ENCODE results near the gene PTPRQ. TPM values are rescaled to one million over a fixed set of nuclear protein-coding genes. Genes with fewer than 3 reads are reported as not detected.
"Not testable (repeated sequence)": the region's sequence is repeated elsewhere in the genome, so short reads cannot be mapped to it uniquely, and the experiment has no call there.

Gene PTPRQ
- total RNA-seq, 2 donors from 2014 or later, result 9.8 to 13.7 TPM

DNA sequence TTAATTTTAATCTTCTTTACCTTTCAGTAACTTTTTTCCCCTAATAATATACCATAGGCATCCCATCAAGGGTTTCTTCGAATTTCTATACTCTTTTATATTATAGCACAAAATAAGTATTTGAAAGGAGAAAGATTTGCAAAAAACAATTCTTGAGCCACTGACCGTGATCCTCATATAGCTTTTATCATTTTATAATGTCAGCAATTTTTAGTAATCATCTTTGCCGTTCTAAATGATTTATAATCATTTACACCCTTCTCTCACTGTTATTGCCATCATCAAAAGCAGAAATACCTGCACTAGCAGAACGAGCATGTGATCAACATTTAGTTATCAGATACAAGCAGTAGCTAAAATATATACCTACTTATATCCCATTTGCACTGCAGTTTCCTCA, 16.9 kb downstream of the PTPRQ start:
- intact Hi-C loops (cut with DNase I), result no loop called here
- no peak for DNase-seq
- ATAC-seq, result no peak

DNA sequence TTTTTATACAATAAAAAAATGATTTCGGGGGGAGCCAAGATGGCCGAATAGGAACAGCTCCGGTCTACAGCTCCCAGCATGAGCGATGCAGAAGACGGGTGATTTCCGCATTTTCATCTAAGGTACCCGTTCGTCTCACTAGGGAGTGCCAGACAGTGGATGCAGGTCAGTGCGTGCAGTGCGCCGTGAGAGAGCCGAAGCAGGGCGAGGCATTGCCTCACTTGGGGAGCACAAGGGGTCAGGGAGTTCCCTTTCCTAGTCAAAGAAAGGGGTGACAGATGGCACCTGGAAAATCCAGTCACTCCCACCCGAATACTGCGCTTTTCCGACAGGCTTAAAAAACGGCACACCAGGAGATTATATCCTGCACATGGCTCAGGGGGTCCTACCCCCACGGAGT, 17.8 kb downstream of the PTPRQ start:
- ATAC-seq; DNase-seq; intact Hi-C loops (cut with DNase I): not testable (repeated sequence)

DNA sequence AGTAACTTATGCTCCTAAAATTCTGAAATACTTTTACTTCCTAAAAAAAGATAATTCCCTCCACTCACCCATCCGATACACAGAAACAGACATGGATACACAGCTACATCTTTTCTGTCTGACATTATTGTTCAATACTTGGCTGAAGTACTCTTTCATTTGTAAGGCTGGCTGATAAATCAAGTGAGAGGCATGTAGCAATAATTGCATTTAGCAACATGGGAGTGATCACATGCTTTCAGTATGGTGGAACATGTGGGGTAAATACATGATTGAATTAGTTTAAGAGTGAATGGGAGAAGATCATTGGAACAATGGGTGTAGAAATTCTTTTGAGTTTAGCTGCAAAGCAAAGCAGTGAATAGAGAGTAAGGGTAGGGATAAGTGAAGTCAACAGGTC, 25.6 kb downstream of the PTPRQ start:
- no peak for DNase-seq
- ATAC-seq, result peak in 1 of 2 donors; percentile 14
- intact Hi-C loops (cut with DNase I), result loop anchor here (5.0 to 10.0 kb wide), 2 partner anchors 293 to 295 kb away; no protein-coding TSS in a partner anchor

- no peak for ATAC-seq
- intact Hi-C loops (cut with DNase I), result loop anchor here (5.0 to 10.0 kb wide), 2 partner anchors 292 to 294 kb away; no protein-coding TSS in a partner anchor
- no peak for DNase-seq
Observed at GRCh38 chr12:80470403-80470802, 26.4 kb downstream of the PTPRQ start.

DNA sequence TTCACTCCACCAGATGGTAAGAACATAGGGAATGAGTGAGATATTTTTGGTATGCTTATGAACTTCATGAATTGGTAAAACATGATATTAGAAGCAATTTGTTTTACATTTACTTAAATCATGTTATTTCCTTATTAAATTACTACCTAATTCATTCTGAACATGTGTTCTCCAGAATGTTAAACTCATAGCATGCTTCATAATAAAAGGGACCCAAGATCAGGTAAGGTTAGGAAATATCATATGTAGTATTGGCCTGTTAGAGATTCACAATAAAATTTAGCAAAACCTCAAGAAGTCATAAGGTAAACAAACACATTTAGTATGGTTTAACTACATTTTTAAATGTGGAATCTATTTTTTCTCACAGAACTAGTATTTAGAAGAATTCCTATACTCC, 28.2 kb downstream of the PTPRQ start:
- intact Hi-C loops (cut with DNase I), result loop anchor here (5.0 to 10.0 kb wide), 2 partner anchors 290 to 293 kb away; no protein-coding TSS in a partner anchor

GRCh38 chr12:80472911-80473500, 29.0 kb downstream of the PTPRQ start:
- DNase-seq, result no peak
- intact Hi-C loops (cut with DNase I), result loop anchor here (5.0 to 10.0 kb wide), 2 partner anchors 289 to 292 kb away; no protein-coding TSS in a partner anchor
- ATAC-seq, result peak in 1 of 2 donors; percentile 38

More for the DNA sequence above, 28.2 kb downstream of the PTPRQ start:
- ATAC-seq (no peak), DNase-seq (no peak)

DNA sequence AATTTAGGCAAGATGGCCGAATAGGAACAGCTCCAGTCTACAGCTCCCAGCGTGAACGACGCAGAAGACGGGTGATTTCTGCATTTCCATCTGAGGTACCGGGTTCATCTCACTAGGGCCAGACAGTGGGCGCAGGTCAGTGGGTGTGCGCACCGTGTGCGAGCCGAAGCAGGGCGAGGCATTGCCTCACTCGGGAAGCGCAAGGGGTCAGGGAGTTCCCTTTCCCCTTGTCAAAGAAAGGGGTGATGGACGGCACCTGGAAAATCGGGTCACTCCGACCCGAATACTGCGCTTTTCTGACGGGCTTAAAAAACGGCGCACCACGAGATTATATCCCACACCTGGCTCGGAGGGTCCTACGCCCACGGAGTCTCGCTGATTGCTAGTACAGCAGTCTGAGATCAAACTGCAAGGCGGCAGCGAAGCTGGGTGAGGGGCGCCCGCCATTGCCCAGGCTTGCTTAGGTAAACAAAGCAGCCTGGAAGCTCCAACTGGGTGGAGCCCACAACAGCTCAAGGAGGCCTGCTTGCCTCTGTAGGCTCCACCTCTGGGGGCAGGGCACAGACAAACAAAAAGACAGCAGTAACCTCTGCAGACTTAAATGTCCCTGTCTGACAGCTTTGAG, 33.6 kb downstream of the PTPRQ start:
- ATAC-seq, DNase-seq: not testable (repeated sequence)
- intact Hi-C loops (cut with DNase I), result loop anchor here in 1 of 2 donors (10.0 kb wide), 1 partner anchor 287 kb away; no protein-coding TSS in a partner anchor

DNA sequence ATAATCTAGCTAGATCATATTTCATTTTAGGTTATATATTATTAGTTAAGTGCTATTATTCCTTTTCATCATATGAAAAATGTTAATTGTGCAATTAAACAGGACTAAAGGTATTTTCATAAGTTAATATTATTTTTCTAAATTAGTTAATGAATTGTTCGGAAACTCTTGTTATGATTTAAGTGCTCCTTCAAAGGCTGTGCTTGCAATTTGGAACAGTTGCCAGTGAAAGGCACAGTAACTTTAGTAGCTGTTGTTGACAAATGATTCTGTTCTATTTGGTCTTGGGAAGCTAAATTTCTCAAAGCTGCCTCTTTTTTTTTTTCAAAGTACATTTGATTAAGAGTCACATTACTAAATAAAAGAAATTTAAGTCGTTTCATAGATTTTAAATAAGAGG, 40.7 kb downstream of the PTPRQ start:
- intact Hi-C loops (cut with DNase I), result no loop called here
- ATAC-seq, result no peak
- DNase-seq, result no peak

DNA sequence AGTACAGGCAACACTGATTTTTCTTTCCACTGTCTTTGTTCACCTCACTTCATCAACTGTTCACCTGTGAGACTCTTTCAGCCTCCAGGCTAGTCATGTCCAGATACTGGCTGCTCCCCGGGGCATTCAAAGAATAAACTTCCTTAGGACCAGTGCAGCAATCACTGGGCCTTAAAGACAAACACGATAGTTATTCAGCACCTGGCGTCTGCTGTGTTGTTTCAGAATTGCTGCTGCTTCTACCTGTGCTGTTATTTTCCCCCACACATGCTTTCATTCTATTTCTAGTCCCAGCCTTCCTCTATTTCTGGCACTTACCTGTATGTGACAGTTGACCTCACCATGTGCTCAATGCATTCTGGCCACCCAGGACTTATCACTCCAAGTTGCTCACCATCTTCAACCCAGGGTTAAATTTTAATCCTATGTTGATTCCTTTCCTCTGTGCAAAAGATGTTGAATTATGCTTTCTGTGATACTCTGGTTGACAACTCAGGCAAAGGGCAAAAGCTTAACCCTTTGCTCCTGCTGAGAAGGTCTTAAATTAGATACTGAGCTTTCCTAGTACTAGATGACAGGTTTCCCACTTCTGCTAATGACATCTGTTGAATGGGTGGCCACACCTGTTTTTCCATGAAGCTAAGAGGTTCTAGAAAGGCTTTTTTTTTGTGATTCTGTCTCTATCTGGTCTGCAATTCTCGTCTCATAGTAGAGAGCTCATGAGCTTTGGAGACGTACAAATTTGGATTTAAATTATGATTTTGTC, 41.4 kb downstream of the PTPRQ start:
- DNase-seq (no peak), ATAC-seq (no peak)
- intact Hi-C loops (cut with DNase I), result no loop called here

- intact Hi-C loops (cut with DNase I), result no loop called here
- ATAC-seq (no peak), DNase-seq (no peak)
Observed at GRCh38 chr12:80490329-80490728, 46.3 kb downstream of the PTPRQ start.

- DNase-seq (no peak), ATAC-seq (no peak)
- intact Hi-C loops (cut with DNase I), result no loop called here
Observed at GRCh38 chr12:80491166-80491565, 47.1 kb downstream of the PTPRQ start.

DNA sequence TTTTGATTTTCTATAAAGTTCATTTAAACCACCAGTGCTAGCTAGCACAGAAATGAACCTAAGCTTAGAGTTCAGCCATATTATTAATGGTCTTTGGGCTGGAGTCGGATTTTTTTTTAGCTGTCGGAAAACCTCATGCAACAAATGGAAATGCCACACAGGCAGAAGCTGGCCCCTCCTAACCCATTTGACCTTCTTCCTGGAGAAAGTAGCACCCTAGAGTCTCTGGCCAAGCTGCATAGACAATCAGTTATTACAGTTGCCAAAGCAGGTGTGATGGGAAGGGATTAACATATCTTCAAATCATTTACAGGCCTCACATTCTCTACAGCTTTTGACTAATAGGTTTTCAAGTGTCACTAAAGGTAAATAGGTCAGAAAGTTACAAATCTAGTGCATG, 49.4 kb downstream of the PTPRQ start:
- no peak for DNase-seq
- intact Hi-C loops (cut with DNase I), result no loop called here
- ATAC-seq, result no peak

GRCh38 chr12:80494836-80495235, 50.8 kb downstream of the PTPRQ start:
- ATAC-seq (no peak), DNase-seq (no peak)
- intact Hi-C loops (cut with DNase I), result no loop called here

GRCh38 chr12:80498059-80498728, 54.2 kb downstream of the PTPRQ start:
- ATAC-seq, result no peak
- intact Hi-C loops (cut with DNase I), result no loop called here
- no peak for DNase-seq

- DNase-seq (no peak), ATAC-seq (no peak)
- intact Hi-C loops (cut with DNase I), result no loop called here
Observed at GRCh38 chr12:80504389-80505163, 60.5 kb downstream of the PTPRQ start.

DNA sequence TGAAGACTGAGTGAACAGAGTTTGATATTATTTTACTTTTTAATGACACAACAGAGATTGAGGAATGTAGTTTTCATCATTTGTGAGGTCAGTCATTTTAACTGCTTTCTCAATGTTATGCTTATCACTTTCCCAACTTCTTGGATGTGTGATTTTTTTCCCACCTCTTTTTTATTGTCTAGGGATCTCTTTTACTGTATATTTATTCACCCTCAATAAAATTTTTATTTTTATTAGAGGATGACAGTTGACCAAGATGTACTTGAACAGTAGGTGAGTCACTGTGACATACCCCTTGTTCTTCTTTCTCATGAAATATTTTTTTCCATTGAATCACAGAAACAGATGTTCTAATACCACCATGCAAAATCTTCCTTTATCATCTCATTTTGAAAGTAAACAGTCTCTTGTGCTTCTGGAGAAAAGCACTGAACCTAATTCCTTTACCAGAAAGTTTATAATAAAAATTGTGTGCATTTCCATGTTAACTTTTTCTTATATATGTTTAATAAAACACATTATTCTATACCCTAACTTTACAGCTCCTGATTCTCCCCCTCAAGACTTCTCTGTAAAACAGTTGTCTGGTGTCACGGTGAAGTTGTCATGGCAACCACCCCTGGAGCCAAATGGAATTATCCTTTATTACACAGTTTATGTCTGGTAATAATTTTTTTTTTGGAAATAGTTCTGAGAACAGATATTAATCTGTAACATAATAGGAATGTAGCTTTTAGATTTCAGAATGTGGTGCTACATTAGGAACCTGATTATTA, 65.9 kb downstream of the PTPRQ start:
- no peak for DNase-seq

GRCh38 chr12:80512781-80513180, 68.7 kb downstream of the PTPRQ start:
- intact Hi-C loops (cut with DNase I), result no loop called here
- ATAC-seq, result no peak
- DNase-seq, result no peak

More for the DNA sequence above, 65.9 kb downstream of the PTPRQ start:
- no peak for ATAC-seq
- intact Hi-C loops (cut with DNase I), result no loop called here

- DNase-seq (no peak), ATAC-seq (no peak)
- intact Hi-C loops (cut with DNase I), result no loop called here
Observed at GRCh38 chr12:80513211-80513610, 69.2 kb downstream of the PTPRQ start.
